GM19239 (cell line): ENCODE measurements around the gene NTS.

Experiments used
- DNase-seq: peaks from one replicate; pipeline ENCODE4 v3.0.0; 2011; ENCODE audit warnings: low spot score; ENCODE audit not compliant: insufficient read length
- FAIRE-seq: peaks from 2 replicates; lab custom pipeline; 2011; peaks lifted over from hg19 to GRCh38; lab: Jason Lieb, UNC

The NTS gene

DNA sequence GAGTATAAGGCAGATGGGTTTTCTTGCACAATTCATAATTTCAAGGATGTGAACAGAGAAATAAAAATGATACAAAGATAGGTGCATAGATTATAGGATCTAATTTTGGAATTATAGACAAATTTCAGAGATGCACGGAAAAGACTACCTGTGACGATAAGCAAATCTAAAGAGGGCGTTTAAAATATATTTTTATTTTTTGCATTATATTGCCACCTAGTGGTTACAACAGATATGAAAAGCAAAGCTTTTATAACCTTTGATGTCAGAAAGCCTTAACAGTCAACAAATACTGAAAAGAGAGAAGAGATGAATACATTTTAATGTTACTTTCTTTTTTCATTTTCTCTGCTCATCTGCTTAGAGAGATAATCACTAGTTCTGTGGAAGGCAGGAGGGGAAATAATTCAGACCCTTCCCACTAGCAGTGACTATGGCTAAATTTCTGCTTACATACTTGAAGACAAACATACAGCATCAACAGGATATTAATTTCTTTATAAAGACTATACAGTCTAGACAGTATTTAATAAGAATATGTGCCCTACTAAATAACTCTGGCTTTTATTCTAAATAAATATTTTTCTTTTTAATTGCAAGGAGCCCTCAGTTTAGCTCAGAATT lies 46.3 kb downstream of the NTS start:
- no peak for DNase-seq
- peak; percentile 71 for FAIRE-seq

GRCh38 chr12:85923767-85924331 lies 49.8 kb downstream of the NTS start:
- no peak for DNase-seq
- no peak for FAIRE-seq

- no peak for DNase-seq
- FAIRE-seq = no peak
Measured at GRCh38 chr12:85927166-85927565, 53.1 kb downstream of the NTS start.
